LoVo (cell line): ENCODE measurements around the gene ABCC9.

ENCODE experiments used
- DNase-seq: peaks from one replicate; pipeline ENCODE4 v3.0.0-alpha.2; 2016; ENCODE audit warnings: low spot score

The ABCC9 gene

DNA sequence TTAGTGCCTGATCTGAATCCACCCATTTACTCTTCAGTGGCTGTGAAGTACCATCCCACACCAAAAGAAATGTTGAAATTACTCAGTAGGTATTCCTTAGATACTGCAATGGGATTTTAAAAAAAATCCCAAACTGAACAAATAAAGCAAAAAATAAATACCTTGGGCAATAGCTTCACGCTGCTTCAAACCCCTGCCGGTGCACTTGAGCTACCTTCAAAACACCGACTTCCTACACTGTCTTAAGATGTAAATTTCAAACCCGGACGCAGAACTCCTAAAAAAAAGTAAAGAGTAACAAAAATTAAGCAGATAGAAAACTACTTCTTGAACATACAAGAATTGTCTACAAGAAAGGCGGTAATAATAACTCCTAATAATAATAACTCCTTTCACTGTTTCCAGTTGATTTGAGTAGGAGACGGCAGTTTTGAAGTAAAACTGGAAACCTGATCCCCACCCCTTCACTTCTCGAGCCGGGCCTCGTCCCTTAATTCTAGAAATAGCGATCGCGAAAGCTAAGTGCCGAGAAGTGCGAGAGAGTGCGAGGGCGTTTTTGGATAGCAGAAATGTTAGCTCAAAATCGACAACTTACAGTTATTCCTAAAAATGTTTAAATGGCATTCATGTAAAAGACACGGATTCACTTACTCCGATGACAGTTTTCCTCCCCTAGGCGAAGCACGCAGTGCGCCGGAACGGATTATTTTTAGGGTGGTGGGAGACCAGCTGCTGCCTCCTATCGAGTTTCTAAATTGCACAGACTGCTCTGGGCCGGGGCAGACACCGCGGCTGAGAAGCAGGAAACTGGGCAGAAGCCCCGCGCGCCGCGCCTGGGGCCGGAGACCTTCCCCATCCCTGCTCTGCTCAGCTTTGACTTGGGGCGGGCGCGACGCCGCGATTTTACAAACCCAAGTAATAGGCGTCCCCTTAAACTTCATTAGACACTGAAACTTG, at the start of gene ABCC9:
Gene ABCC9 (minus strand): TSS at position 878 of the 957 bp plus-strand sequence. CDS start 4,752 bp downstream, outside the sequence.
- DNase-seq = no peak

DNA sequence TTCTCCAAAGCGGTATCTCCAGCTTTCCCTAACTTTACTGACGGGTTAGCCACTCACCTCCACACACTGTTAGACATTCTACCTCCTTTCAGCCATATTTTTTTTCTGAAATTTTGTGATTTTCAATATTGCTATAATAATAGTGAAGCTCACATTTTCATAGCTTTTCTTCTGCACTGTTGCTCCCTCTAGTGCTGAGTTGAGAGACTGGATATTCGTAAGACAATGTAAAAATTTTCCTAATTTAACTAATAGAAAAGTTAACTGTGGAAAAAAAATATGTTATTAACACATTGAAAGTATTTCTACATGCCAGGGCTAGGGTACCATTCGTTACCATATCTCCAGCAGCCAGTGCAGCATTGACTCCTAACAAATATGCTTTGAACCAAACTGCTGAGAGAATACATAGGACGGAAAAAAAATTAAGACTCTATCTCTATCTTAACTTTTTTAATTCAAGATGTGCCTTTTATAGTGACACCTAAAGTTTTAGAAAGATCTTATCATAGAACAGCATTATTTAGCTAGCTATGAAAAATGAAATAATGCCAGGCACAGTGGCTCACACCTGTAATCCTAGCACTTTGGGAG, 48.7 kb upstream of the ABCC9 start:
- peak; percentile 25 for DNase-seq

DNA sequence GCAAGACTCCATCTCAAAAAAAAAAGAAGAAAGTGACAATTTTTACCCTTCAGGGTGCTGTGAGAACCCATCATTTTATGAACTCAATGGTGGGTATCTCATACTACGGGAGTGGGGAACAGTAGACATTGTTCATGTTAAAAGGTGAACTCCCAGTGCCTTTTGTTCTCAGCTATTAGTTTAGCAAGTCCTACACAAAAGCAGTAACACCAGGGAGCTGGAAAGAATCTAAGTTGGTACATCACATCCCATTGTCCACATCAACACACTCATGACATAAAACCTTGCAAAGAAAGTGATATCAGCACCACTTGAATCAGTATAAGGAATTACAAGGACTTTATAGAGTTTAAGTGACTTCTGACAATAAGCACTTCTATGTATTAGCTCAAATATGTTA, 47.4 kb upstream of the ABCC9 start:
- no peak for DNase-seq

DNA sequence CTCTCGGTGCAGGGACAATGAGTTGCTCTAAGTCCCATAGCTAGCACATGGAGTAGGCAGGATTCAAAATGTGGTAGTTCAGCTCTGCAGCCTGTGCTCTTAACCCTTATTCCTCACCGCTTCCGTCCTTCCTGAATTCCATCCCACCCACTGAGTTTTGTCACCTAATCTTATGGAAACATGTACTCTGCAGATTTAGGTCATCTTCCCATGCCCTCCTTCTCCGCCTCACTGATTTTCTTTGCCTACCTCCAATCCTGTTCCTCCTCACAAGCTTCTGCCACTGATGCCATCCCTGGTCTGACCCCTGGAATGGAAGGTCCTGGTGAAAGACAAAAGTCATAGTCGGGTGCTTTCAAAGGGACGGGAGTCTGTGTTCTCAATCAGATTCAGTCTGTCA, 46.5 kb upstream of the ABCC9 start:
- DNase-seq = no peak

DNA sequence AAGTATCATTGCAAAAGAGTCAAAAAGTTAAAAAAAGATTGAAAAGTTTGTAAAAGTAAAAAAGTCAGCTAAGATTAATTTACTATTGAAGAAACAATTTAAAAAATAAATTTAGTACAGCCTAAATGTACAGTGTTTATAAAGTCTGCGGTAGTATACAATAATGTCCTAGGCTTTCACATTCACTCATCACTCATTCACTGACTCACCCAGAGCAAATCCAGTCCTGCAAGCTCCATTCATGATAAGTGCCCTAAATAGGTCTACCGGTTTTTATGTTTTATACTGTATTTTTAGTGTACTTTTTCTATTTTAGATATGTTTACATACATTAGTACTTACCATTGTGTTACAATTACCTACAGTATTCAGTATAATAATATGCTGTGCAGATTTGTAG, 43.9 kb upstream of the ABCC9 start:
- no peak for DNase-seq

- no peak for DNase-seq
Measured at GRCh38 chr12:21984375-21984774, 43.1 kb upstream of the ABCC9 start.

DNA sequence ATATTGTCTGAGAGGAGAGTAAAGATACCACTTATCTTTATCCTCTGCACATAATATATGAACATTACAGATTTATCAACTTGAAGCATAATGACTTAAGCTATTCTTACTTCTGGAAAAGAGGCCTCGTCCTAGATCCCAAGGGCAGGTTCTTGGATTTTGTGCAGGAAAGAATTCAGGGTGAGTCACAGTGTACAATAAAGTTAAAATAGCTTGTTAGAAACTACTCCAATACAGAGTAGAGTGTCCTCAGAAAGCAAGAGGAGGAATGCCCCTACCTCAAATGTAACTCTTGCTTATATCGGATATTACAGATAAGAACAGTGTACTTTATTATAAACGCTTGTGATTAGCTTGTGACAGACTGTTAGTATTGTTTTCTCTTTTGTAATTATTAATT, 41.9 kb upstream of the ABCC9 start:
- DNase-seq = no peak

GRCh38 chr12:21980544-21980943, 39.3 kb upstream of the ABCC9 start:
- no peak for DNase-seq

DNA sequence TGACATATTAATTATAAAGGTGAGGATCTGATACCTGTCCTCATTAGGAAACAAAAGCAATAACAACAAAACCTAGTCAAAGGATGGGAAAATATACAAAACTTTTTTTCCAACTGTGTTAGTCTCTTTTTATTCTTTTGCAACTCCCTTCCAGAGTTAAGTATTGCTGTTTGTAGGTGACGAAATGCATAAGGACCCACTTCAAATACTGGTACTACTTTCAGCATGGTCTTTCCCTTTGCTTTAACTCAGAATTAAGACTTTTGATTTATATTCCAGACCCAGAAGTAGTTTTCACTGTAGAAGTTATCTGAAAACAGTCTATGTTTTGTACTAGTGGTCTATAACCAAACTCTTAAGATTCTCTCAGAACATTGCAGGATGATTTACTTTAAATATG, 34.1 kb upstream of the ABCC9 start:
- no peak for DNase-seq

DNA sequence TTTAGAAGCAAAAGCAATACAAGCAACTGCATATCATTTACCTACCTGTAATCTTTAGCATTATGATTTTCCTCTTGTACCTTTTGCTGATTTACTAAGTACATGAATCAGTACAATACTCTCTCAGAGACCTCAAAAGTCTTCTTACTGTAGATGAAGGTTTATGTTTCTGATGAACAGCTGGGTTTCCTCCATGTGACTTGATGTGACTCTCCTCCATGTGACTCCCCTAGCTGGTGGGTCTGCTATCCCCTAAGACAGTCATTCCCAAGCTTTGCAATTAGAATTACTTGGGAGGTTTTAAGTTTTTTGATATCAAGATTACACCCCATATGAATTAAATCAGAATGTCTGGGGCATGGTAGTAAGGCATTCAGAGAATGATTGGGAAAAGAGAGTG, 32.0 kb upstream of the ABCC9 start:
- DNase-seq = no peak

DNA sequence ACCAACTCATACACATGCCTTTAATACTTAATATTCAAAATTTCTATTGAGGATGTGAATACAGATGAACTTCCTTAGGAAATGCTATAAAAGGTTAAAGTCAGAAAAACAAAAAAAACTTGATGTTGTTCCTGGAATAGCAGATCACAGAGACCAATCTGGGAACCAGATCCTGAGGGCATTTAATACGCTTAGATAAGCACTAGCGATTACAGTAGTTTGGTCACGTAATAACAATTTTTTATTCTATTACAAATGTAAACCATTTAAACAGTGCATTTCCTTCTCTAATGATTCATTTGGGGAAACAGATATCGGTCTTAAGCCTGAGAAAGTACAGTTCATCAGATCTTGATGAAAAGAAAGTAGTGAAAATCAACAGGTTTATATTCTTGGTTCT, 30.8 kb upstream of the ABCC9 start:
- DNase-seq = no peak

DNA sequence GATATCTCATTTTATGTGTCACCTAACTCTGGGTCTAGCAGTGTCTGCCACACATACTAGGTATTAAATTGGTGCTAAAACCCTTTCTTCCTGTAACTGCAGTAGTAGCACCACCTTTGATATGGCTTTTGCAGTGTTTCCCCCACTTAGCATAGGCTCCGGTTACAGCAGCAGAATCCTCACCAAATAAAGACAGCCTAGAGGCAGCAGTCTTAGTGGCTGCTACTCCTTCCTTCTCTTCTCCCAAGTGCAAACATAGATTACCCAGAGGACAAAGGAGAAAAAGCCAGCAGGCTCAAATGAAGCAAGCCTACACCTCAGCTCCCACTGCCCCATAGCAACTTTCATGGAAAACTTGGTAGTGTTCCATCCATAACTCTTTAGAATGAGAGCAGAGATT, 30.1 kb upstream of the ABCC9 start:
- no peak for DNase-seq

DNA sequence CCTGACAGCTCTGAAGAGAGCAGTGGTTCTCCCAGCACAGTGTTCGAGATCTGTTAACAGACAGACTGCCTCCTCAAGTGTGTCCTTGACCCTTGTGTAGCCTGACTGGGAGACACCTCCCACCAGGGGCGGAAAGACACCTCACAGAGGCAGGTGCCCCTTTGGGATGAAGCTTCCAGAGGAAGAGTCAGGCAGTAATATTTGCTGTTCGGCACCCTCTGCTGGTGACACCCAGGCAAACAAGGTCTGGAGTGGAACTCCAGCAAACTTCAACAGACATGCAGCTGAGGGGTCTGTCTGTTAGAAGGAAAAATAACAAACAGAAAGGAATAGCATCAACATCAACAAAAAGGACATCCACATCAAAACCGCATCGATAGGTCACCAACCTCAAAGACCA, 21.6 kb upstream of the ABCC9 start:
- no peak for DNase-seq

DNA sequence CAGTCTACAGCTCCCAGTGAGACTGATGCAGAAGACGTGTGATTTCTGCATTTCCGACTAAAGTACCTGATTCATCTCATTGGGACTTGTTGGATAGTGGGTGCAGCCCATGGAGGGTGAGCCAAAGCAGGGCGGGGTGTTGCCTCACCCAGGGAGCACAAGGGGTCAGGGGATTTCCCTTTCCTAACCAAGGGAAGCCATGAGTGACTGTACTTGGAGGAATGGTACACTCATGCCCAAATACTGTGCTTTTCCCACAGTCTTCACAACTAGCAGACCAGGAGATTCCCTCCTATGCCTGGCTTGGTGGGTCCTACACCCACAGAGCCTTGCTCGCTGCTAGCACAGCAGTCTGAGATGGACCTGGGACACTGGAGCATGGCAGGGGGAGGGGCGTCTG, 21.0 kb upstream of the ABCC9 start:
- DNase-seq = no peak

DNA sequence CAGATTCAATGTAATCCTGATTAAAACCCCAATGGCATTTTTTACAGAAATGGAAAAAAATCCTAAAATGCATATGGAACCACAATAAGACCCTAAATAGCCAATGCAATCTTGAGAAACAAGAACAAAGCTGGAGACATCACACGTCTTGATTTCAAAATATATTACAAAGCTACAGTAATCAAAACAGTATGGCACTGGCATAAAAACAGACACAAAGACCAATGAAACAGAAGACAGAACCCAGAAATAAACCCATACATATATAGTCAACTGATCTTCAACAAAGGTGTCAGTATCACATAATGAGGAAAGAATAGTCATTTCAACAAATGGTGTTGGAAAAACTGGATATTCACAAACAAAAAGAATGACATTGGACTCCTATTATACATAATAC, 9.4 kb upstream of the ABCC9 start:
- DNase-seq = no peak

DNA sequence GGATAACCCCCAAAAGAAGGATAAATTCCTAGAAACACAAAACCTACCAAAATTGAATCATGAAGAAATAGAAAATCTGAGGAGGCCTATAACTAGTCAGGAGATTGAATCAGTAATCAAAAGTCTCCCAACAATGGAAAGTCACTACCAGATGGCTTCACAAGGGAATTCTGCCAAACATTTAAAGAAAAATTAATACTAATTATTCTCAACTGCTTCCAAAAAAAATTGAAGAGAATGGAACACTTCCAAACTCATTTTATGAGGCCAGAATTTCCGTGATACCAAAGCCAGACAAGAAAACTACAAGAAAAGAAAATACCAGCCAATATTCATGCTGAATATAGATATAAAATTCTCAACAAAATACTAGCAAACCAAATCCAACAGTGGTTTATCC, 7.8 kb upstream of the ABCC9 start:
- DNase-seq = no peak

GRCh38 chr12:21946983-21947382, 5.8 kb upstream of the ABCC9 start:
- DNase-seq = no peak

DNA sequence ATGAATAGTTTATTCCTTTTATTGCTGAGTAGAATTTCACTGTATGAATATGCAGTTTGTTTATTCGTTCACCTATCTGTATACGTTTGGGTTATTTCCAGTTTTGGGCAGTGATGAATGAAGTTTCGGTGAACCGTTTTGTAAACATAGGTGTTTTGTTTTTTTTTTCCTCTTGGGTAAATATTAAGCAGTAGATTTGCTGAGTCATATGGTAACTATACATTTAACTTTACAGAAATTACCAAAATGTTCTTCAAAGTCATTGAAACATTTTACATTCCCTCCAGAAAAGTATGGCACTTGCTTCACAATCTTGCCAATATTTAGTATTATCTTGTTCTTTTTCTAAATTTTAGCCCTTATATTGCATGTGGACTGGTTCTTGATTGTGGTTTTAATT, 3.8 kb upstream of the ABCC9 start:
- DNase-seq = no peak

DNA sequence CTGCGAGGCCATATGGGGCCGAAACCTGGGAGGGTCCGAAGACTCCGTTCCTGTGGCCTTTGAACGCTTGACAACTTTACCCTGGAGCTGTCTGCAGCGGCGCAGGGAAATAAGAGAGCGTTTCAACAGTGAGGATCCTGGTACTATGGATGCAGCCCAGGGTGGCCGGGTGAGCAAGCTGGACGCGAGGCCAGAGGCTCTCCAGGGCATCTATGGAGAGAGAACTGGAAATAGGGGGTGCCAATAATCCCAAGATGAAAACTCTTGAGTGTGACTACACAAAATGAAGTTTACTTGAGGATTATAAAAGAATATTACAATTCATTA, 1.1 kb upstream of the ABCC9 start:
- no peak for DNase-seq

DNA sequence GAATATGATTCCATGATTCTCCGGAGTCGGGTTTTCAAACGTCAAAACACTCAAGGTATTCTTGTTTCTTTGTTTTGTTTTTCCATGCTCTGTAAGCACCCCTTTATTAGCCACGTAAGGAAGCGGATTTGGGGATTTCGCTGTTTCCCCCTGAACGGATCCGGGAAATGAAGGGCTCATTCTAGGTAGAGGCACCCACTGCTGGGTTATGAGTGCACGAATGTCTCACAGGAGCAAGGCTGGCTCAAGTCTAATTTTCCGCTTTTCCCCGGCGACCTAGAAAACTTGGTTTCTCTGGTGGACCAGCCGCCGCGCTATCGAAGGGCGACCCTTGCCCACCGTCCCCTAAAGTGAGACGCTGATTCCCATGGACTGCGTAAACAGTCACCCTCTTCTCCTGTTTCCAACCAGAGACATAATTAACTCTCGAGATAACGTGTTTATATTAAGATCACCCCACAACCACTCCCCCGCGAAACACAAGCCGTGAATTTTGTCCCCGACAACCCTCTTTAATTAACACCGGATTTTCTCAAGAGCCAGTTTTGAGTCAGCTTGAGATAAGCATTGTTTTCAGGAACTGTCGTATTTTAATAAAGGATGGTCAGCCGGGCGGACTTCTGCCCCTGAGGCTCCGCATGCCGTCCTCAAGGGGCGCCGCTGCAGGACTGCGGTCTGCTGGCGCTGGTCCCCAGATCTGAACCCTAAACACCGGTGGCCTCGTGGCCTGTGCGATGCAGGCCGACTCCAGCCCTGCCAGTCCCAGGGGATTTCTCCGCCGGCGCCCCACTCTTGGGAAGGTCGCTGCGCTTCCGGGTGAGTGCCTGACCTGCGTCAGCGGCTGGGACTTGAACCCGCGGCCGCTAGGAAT, 515 bp upstream of the ABCC9 start:
- DNase-seq = peak; percentile 66

GRCh38 chr12:21939435-21939834, 1.8 kb downstream of the ABCC9 start:
- DNase-seq = no peak

DNA sequence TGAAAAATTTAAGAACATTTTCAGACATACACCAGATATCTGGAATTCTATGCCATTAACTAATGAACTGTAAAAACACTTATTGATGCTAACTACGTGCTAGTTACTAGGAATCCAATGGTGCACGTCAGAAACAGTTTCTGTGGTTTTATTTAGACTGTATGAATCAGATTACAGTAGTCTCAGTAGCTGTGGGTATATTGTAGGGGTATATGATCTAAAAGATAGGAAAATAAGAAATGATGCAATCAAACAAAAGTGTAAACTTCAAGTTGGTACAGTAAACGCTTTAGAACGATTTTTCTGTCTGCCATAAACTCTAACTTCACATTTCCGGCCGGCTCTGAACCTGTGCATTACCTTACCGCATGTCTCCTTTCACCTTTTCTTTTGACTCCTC, 2.3 kb downstream of the ABCC9 start:
- DNase-seq = no peak

GRCh38 chr12:21934173-21934572, 7.1 kb downstream of the ABCC9 start:
- DNase-seq = no peak
